Glutamatergic neuron (in vitro differentiated cells): Measurements from ENCODE around the gene POSTN. TPM values are rescaled to one million over a fixed set of nuclear protein-coding genes. Genes with fewer than 3 reads are reported as not detected.
A peak's percentile ranks its signal among the peaks of the same experiment; 100 is the strongest.

Experiments
- DNase-seq: peaks from one replicate; pipeline ENCODE4 v3.0.0; 2022
- H3K27ac Mint-ChIP-seq: one replicate; pipeline ENCODE4 v1.8.0; 2020; ENCODE audit warnings: mild to moderate bottlenecking, mixed read lengths, inconsistent platforms; ENCODE audit not compliant: unreplicated experiment
- H3K27me3 Mint-ChIP-seq: one replicate; pipeline ENCODE4 v1.8.0; 2020; ENCODE audit warnings: mild to moderate bottlenecking, moderate library complexity, mixed read lengths, inconsistent platforms; ENCODE audit not compliant: unreplicated experiment
- H3K36me3 Mint-ChIP-seq: one replicate; pipeline ENCODE4 v1.8.0; 2020; ENCODE audit warnings: mild to moderate bottlenecking, mixed read lengths, inconsistent platforms; ENCODE audit not compliant: unreplicated experiment
- H3K4me1 Mint-ChIP-seq: one replicate; pipeline ENCODE4 v1.8.0; 2020; ENCODE audit warnings: mild to moderate bottlenecking, low read depth, mixed read lengths, inconsistent platforms; ENCODE audit not compliant: unreplicated experiment
- H3K4me3 Mint-ChIP-seq: one replicate; pipeline ENCODE4 v1.8.0; 2020; ENCODE audit warnings: mild to moderate bottlenecking, mixed read lengths, inconsistent platforms; ENCODE audit not compliant: unreplicated experiment
- H3K9me3 Mint-ChIP-seq: one replicate; pipeline ENCODE4 v1.8.0; 2020; ENCODE audit warnings: mild to moderate bottlenecking, moderate library complexity, mixed read lengths, inconsistent platforms; ENCODE audit not compliant: unreplicated experiment
- CTCF ChIP-seq: fragments of 200-600 bp; sonication (generic); IDR thresholded peaks from one replicate; pipeline ENCODE4 v1.5.0; 2021; ENCODE audit not compliant: partially characterized antibody, unreplicated experiment
- total RNA-seq: library from RNA; stranded (reverse); fragmentation: NEBNext Ultra II Directional; extraction: Animal tissue kit (Norgen Biotek cat#: 25700); gene quantifications from one replicate; pipeline ENCODE4 v1.2.1, GENCODE V29; 2021; ENCODE audit not compliant: unreplicated experiment

Gene POSTN
- total RNA-seq, 1 donor from 2014 or later = 0.34 TPM

GRCh38 chr13:37526710-37527473 is 71.7 kb downstream of the POSTN start:
- DNase-seq = no peak
- TF ChIP-seq CTCF = no peak
- Mint-ChIP-seq H3K4me3 (peak overlapping the region; percentile 11), H3K4me1 (peaks cover 25% of the 10 kb centered on the region), H3K27me3 (no peaks in the 10 kb centered on the region), H3K9me3 (peaks cover 7% of the 10 kb centered on the region), H3K36me3 (peaks cover 4% of the 10 kb centered on the region), H3K27ac (peak overlapping the region; percentile 36)

- Mint-ChIP-seq H3K27ac (no peak overlapping the region), H3K4me3 (no peak overlapping the region), H3K4me1 (peaks cover 2% of the 10 kb centered on the region), H3K27me3 (no peaks in the 10 kb centered on the region), H3K9me3 (peaks cover under 1% of the 10 kb centered on the region), H3K36me3 (no peaks in the 10 kb centered on the region)
- no peak for DNase-seq
- TF ChIP-seq CTCF = no peak
Observed at GRCh38 chr13:37515226-37515625, 83.3 kb downstream of the POSTN start.
